ENCODE results near the gene SPATS2L. TPM values are rescaled to one million over a fixed set of nuclear protein-coding genes. Genes with fewer than 3 reads are reported as not detected.
A peak's percentile ranks its signal among the peaks of the same experiment; 100 is the strongest.

Gene SPATS2L
- total and polyA plus RNA-seq, 12 donors = 23.4 to 104 (median 71.8) TPM

GRCh38 chr2:200443916-200444315 is 137.4 kb downstream of the SPATS2L start:
- H3K4me3 ChIP-seq = no peak overlapping the region
- no peak for TF ChIP-seq CTCF (IDR thresholded peaks at IDR 0.05)
- peaks cover 0 to 95% (median 8%) of the 10 kb centered on the region in 9 donors for H3K36me3 ChIP-seq
- H3K4me1 ChIP-seq = peaks cover 0 to 22% (median 11%) of the 10 kb centered on the region in 9 donors
- 84 to 87% methylated on average over 3 of the region's 3 CpGs for WGBS, 2 donors
- H3K27me3 ChIP-seq = no peaks in the 10 kb centered on the region
- no peaks in the 10 kb centered on the region for H3K9me3 ChIP-seq
- ATAC-seq = no peak
- peak overlapping the region in 1 of 10 donors; percentile 38 for H3K27ac ChIP-seq
- intact Hi-C loops (cut with DNase I) = loop anchor here in 1 of 10 donors (10.0 kb wide), 1 partner anchor 139 kb away; the partner anchor contains the start of gene SPATS2L
- DNase-seq = no peak

GRCh38 chr2:200444530-200444929 is 138.0 kb downstream of the SPATS2L start:
- ATAC-seq (peak in 3 of 8 donors; percentile 35 to 41 (median 41)), DNase-seq (no peak)
- no peak for TF ChIP-seq CTCF (IDR thresholded peaks at IDR 0.05)
- WGBS, 2 donors = 43 to 46% methylated on average over 3 of the region's 3 CpGs
- H3K36me3 ChIP-seq = peaks cover 0 to 95% (median 8%) of the 10 kb centered on the region in 9 donors
- H3K27me3 ChIP-seq = no peaks in the 10 kb centered on the region
- intact Hi-C loops (cut with DNase I) = loop anchor here in 1 of 10 donors (10.0 kb wide), 1 partner anchor 140 kb away; the partner anchor contains the start of gene SPATS2L
- no peak overlapping the region for H3K27ac ChIP-seq
- H3K9me3 ChIP-seq = no peaks in the 10 kb centered on the region
- no peak overlapping the region for H3K4me3 ChIP-seq
- H3K4me1 ChIP-seq = peaks cover 0 to 22% (median 11%) of the 10 kb centered on the region in 9 donors

GRCh38 chr2:200445284-200445683 is 138.8 kb downstream of the SPATS2L start:
- intact Hi-C loops (cut with DNase I) = loop anchor here in 1 of 10 donors (10.0 kb wide), 1 partner anchor 140 kb away; the partner anchor contains the start of gene SPATS2L
- WGBS, 2 donors = 46 to 92% methylated on average over 1 of the region's 1 CpG

GRCh38 chr2:200446612-200447011 is 140.1 kb downstream of the SPATS2L start:
- no peak for TF ChIP-seq CTCF (IDR thresholded peaks at IDR 0.05)
- DNase-seq = no peak
- 93 to 96% methylated on average over 3 of the region's 3 CpGs for whole genome bisulfite sequencing, 2 donors
- Histone ChIP-seq H3K9me3 (no peaks in the 10 kb centered on the region), H3K27ac (no peak overlapping the region), H3K36me3 (peaks cover 0 to 91% (median 3%) of the 10 kb centered on the region in 9 donors), H3K4me3 (no peak overlapping the region), H3K4me1 (peaks cover 0 to 22% (median 11%) of the 10 kb centered on the region in 9 donors), H3K27me3 (no peaks in the 10 kb centered on the region)
- intact Hi-C loops (cut with DNase I) = loop anchor here in 1 of 10 donors (10.0 kb wide), 1 partner anchor 142 kb away; the partner anchor contains the start of gene SPATS2L
- ATAC-seq = no peak

More at GRCh38 chr2:200445284-200445683, 138.8 kb downstream of the SPATS2L start:
- H3K4me1 ChIP-seq = peaks cover 0 to 22% (median 11%) of the 10 kb centered on the region in 9 donors
- H3K36me3 ChIP-seq = peaks cover 0 to 91% (median 8%) of the 10 kb centered on the region in 9 donors
- ATAC-seq (no peak), DNase-seq (no peak)
- H3K27me3 ChIP-seq = no peaks in the 10 kb centered on the region
- H3K9me3 ChIP-seq = no peaks in the 10 kb centered on the region
- H3K27ac ChIP-seq = no peak overlapping the region
- no peak overlapping the region for H3K4me3 ChIP-seq
- no peak for TF ChIP-seq CTCF (IDR thresholded peaks at IDR 0.05)
